HG03108 (cell line): ENCODE data around the gene SLC39A7.
"Not testable (repeated sequence)": the region's sequence is repeated elsewhere in the genome, so short reads cannot be mapped to it uniquely, and the experiment has no call there.

ENCODE experiments used
- ATAC-seq: cut with Tn5 transposase; IDR thresholded peaks from one replicate; pipeline ENCODE4 v1.9.1; 2021; ENCODE audit warnings: moderate library complexity; ENCODE audit not compliant: unreplicated experiment

The SLC39A7 gene

DNA sequence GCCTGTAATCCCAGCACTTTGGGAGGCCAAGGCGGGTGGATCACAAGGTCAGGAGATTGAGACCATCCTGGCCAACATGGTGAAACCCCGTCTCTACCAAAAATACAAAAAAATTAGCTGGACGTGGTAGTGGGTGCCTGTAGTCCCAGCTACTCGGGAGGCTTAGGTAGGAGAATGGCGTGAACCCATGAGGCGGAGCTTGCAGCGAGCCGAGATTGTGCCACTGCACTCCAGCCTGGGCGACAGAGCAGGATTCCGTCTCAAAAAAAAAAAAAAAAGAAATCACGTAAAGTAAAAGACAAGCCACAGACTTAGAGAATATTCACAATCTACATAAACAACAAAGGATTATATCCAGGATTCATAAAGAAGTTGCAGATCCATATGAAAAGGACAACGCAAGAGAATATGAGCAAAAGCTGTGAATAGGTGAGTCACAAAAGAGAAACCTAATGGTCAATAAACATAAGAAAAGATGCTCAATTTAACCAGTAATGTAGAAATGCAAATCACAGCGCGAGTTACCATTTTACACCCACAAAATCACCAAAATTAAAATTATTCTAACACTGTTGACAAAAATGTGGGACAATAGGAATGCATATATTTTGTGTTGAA, 25.9 kb downstream of the SLC39A7 start:
- not testable (repeated sequence) for ATAC-seq

DNA sequence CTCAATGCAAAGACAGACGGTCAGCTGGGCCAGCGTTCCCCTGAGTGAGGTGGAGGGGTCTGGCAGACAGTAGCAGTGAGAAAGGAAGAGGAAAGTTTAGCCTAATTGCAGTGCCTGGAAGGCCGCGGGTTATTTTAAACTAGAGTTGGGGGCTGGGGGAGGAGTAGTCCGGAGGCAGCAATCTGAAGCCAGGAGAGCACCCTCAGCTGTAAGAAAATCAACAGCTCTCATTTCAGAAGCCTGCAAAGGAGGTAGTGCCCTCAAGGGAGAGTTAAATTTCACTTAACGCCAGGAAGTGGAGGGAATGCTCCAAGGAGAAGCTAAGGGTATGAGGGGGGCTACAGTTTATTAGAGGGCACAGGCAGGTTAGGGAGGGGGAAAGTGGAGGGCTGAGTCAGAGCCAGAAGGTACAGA, 34.6 kb downstream of the SLC39A7 start:
- ATAC-seq, result no peak

DNA sequence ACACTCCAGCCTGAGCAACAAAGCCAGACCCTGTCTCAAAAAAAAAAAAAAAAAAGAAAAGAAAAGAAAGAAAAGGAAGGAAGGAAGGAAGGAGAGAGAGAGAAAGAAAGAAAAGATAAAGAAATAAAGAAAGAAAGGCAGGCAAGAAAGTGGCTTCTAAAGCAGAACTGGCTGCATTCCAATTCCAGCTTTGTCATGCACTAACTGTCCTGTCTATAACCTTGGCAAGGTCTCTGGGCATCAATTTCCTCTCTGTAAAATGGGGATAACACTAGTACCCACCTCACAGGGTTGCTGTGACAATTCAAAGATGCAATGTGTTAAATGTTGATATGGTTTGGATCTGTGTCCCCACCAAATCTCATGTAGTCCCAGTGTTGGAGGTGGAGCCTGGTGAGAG, 35.7 kb downstream of the SLC39A7 start:
- no peak for ATAC-seq

DNA sequence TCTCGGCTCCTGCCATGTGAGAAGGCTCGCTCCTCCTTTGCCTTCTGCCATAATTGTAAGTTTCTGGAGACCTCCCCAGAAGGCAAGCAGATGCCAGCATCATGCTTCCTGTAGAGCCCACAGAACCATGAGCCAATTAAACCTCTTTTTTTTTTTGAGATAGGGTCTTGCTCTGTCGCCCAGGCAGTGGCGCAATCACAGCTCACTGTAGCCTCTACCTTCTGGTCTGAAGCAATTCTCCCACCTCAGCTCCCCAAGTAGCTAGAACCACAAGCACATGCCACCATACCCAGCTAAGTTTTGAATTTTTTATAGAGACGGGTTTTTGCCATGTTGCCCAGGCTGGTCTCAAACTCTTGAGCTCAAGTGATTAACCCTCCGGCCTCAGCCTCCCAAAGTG, 36.2 kb downstream of the SLC39A7 start:
- no peak for ATAC-seq

DNA sequence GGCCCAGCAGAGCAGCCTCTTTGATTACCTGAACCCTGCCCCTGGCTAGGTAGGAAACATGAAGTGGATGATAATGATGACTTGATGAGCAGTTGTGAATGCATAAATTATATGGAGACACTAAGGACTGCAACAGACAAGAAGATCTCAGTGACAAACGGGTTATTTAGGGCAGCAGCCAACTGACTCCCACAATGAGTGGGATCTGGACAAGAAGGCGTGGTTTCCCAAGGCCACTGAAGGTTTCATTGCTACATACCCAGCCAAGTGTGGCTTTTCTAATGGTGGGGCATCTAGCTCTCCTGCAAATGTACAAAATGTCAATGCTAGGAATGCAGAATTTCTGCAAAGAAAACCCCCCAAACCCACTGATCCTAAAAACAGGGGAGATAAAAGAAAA, 37.1 kb downstream of the SLC39A7 start:
- ATAC-seq, result no peak

DNA sequence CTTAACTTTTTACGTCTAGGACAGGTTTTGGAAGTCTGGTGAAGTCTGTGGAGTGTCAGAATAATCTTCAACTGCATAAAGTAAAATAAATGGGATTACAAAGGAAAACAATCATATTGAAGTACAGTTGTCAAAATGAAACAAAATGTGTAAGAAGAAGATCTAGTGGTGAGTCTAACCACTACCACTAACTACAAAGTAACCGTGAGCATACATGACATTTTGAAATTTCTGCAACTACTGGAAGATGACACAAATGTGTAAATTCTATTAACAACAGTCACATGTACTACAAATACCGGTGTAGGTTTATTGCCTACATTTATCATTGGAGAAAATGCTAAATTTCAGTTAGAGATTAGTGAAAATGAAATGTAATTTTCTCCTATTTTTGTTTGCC, 41.3 kb downstream of the SLC39A7 start:
- no peak for ATAC-seq

DNA sequence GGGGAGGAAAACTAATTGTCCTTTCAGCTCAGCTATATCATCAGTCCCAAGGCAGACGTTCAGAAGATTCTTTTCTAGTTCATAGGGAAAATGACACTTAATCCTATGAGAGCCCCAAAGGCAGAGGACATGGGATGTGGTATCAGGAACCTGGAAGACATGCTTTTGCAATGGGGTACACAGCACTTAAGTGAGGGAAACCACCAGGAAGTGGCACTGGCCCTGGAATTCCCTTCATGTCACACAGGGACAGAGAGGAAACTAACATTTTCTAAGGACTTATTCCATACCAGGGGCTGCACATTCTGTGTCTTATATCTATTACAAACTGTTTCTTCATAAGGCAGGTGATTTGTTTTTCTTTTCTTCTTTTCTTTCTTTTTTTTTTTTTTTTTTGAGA, 42.8 kb downstream of the SLC39A7 start:
- ATAC-seq, result no peak

DNA sequence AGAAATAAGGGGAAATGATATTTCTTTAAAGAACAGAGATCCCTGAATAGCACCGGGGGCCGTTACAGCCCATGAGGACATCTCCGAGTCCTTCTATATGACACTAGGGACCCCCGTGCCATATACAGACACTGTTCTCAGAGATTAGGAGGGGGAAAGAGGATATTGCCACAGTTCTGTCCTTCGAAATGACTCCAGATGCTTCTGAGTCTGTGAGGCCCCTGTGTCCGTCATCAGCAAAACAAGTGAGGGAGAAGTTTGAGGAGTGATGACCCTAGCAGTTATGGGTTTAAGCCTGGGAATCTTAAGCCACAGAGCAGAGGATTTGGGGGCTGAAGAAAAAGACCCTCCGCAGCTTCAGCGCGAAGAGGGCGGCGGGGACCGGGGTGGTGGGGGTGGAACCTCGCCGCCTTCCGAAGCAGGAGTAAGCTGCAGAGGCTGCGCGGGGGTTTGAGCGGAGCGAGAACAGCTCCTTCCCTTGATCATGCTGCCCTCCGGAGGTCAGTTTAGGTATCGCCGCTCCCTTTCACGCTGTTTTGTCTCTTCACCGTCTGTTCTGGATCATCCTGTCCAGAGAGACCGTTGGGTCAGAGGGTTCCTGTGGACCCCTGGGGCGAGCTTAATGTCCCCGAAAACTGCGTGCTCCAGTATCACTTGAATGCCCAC, 47.4 kb downstream of the SLC39A7 start:
- ATAC-seq, result peak; percentile 25

DNA sequence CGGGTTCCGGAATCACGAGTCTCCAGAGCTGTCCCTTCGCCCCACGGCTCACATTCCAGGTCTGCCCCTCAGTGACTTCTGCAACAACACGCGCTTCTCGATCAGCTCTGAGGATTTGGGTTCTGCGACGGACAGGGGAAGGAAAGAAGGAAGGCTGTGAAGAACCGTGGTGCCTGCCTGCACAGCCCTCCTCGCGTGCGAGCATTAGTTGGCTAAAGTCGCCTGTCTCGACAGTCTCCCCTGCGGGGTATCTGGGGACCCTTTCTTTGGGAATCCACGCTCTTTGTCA, 47.9 kb downstream of the SLC39A7 start:
- ATAC-seq, result no peak

DNA sequence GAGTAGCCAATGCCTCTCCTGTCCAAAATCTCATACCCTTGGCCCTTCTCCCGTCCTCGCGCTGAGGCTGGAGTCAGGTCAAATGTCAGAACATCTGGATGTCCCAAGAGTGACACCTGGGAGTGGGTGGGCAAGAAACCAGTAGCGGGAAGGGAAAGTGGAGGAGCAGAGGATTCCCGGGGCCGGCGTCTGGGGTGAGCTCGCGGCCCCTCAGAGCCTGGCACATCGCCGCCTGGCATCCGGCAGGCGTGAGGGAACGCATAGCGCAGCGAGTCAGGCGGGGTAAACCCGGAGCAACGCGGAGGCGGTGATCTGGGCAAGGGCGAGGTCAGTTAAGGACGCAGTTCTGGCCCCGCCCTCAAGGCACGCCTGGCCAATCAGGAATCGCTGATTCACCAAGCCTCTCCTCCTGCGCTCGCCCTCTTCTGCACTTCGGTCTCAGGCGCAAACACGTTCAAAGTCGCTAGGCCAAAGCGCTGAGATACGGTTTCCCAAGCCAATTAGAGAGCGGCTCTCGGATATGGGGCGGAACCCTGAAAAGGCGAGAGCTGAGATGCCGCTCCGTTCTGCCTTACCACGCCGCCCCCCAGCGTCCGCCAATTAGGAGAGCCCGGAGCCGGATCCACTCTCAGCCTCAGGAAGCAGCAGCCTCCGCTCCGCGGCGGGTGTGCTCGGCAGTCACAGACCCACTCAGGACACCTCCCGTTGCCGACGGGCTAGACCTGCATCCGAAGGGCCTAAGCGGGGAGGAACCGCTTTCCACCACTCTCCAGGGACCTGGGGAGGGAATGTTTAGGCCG, 48.5 kb downstream of the SLC39A7 start:
- ATAC-seq, result peak; percentile 84

DNA sequence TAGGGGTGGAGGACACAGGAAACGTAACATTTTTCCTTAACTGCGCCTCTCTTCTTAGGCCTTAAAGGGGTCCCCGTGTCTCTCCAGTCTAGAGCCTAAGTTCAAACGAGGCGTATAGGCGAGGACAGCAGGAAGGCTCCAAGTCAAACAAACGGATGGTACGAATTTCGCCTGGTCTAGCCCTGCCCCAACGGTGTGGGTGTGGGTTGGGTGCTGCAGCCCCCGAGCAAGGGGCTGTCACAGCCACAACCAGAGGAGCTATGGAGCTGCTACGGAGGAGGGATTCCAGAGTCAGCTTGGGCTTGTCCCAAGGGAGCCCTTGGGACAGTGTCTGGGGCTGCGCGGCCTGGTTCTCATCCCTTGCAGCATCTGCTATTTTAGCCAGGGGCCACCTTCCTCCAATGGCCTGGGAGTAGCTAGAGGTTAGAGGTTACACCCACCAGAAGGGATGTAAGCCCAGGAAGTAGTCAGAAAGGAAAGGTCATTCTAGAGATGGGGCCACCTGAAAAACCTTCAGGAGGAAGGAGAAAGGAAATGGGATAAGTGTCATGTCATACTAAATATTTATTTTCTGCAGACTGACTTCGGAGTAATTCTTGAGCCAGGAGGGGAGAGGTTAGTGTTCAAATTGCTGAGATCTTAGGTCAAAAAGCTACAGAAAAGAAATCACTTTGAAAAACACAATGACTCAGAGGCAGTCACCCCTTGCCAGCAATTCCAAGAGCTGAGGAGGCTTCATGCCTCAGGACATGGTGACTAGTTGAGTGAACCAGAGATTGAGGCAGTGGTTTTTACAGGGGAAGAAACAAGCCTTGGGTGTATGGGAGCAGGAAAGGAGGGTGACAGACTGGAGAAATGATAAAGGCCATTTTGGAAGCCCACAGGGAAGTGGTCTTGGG, 49.3 kb downstream of the SLC39A7 start:
- ATAC-seq, result no peak

DNA sequence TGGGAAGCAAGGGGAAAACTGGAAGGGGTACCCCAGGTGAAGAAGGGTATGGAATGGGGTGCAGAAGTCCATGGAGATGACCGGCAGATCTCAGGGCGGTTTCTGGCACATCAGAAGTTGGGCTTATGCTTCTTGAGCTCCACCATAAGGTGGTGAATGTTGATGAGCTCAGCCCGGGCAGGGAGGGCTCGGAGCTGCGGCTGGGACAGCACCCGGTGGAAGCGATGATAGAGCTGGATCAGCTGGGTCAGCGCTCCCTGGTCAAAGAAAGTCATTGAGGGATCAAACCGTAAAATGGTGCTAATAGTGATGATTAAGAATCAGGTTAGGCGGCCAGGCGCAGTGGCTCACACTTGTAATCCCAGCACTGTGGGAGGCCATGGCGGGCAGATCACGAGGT, 50.1 kb downstream of the SLC39A7 start:
- ATAC-seq, result no peak

DNA sequence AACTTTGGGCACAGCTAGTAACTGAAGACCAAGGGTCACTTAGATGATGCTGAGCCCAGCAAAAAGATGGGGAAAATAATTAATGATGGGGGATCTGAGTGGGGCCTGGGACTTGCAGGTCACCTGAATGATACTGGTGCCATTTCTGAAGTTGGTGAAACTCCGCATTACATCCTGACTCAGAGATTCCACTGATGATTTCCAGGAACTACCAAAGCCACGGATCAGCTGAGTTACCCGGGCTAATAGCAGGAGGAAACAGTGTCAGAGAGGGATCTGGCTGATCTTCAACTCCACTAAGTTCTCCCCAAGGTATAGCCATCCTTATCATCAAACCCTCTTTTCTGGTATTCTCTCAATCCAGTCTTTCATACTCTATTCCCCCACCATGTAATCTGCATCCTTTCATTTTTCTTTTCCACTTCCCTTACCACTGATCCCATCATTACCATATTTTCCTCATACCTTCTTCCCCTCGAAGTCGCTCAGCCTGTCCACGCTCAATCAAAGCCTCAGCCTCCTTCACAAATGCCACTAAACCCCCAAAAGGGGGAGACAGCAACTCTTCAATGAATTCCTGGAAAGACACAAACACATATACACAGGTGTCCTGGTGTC, 50.8 kb downstream of the SLC39A7 start:
- ATAC-seq, result no peak

DNA sequence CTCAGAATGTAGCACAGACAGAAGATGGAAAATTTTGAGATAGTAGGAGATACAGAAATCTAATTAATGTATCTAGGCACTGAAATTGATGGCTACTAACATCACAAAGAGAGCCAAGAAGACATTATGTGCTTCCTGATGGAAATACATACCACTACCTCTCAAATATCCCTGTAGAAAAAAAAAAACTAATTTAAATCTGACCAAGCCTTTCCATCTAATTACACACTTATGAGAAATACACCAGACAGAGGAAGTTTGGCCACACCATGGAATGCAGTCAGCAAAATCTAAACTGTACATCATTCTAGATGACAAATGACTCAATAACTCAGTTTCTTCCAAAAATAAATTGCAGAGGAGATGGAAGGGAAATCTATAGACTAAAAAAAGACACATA, 52.1 kb downstream of the SLC39A7 start:
- no peak for ATAC-seq
